ENCODE results near the gene SH3GL3. TPM values are rescaled to one million over a fixed set of nuclear protein-coding genes. Genes with fewer than 3 reads are reported as not detected.

The SH3GL3 gene
- total RNA-seq, 1 experiment from 2014 or later, result not detected

DNA sequence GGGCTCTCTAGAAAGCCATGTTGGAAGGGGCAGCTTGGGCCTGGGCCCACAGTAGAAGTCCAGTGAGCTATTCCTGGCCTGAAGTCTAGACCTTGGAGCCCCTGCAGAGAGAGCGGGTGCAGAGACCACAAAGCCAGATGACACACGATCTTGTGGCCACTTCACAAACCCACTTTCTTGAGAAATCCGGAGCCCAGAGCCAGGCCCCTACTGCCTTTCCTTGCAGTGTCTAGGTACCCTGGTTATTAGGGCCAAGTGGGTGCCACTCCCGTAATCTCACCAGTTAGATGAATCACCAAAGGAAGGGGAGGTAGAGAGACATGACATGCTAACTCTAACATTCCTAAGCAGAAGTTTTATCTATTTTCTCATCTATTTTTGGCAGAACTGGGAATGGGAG is 134.2 kb downstream of the SH3GL3 start:
- no peak overlapping the region for H3K27ac ChIP-seq (ENCODE audit: low read length)

GRCh38 chr15:83582381-83582780 is 135.2 kb downstream of the SH3GL3 start:
- Histone ChIP-seq H3K9ac (ENCODE audit: low read length) (no peak overlapping the region), H3K4me3 (ENCODE audit: low read length) (no peak overlapping the region), H4K20me1 (ENCODE audit: insufficient read depth, low read depth, low read length) (no peaks in the 10 kb centered on the region), H2AFZ (ENCODE audit: low read length) (no peak overlapping the region), H3K27ac (ENCODE audit: low read length) (no peak overlapping the region), H3K4me1 (ENCODE audit: low read length) (no peaks in the 10 kb centered on the region), H3K79me2 (ENCODE audit: low read length) (no peaks in the 10 kb centered on the region), H3K36me3 (ENCODE audit: insufficient read depth, low read length) (no peaks in the 10 kb centered on the region), H3K27me3 (ENCODE audit: low read length) (no peaks in the 10 kb centered on the region; the same call in 1 of the 2 replicates), H3K9me3 (ENCODE audit: low read length) (no peaks in the 10 kb centered on the region), H3K4me2 (ENCODE audit: low read depth, low read length, poor library complexity, severe bottlenecking) (no peak overlapping the region), H3K9me2 (replicated peaks; ENCODE audit: insufficient read depth, low read length) (0 out of 2 replicates have a peak, but pooled peaks cover 4% of the 10 kb centered on the region)
- no peak for DNase-seq

More for the DNA sequence above, 134.2 kb downstream of the SH3GL3 start:
- no peaks in the 10 kb centered on the region; the same call in 1 of the 2 replicates for H3K27me3 ChIP-seq (ENCODE audit: low read length)
- no peaks in the 10 kb centered on the region for H3K9me3 ChIP-seq (ENCODE audit: low read length)
- no peak overlapping the region for H3K9ac ChIP-seq (ENCODE audit: low read length)
- H3K4me1 ChIP-seq (ENCODE audit: low read length), result no peaks in the 10 kb centered on the region
- no peak overlapping the region for H2AFZ ChIP-seq (ENCODE audit: low read length)
- 0 out of 2 replicates have a peak, but pooled peaks cover 4% of the 10 kb centered on the region for H3K9me2 ChIP-seq (replicated peaks; ENCODE audit: insufficient read depth, low read length)
- DNase-seq, result no peak
- H3K36me3 ChIP-seq (ENCODE audit: insufficient read depth, low read length), result no peaks in the 10 kb centered on the region
- no peaks in the 10 kb centered on the region for H4K20me1 ChIP-seq (ENCODE audit: insufficient read depth, low read depth, low read length)
- no peak overlapping the region for H3K4me3 ChIP-seq (ENCODE audit: low read length)
- H3K4me2 ChIP-seq (ENCODE audit: low read depth, low read length, poor library complexity, severe bottlenecking), result no peak overlapping the region
- no peaks in the 10 kb centered on the region for H3K79me2 ChIP-seq (ENCODE audit: low read length)

- no peaks in the 10 kb centered on the region for H4K20me1 ChIP-seq (ENCODE audit: insufficient read depth, low read depth, low read length)
- H3K27me3 ChIP-seq (ENCODE audit: low read length), result no peaks in the 10 kb centered on the region; the same call in 1 of the 2 replicates
- no peak overlapping the region for H2AFZ ChIP-seq (ENCODE audit: low read length)
- no peak for DNase-seq
- no peaks in the 10 kb centered on the region for H3K4me1 ChIP-seq (ENCODE audit: low read length)
- H3K27ac ChIP-seq (ENCODE audit: low read length), result no peak overlapping the region
- H3K4me3 ChIP-seq (ENCODE audit: low read length), result no peak overlapping the region
- H3K9me3 ChIP-seq (ENCODE audit: low read length), result no peaks in the 10 kb centered on the region
- no peak overlapping the region for H3K9ac ChIP-seq (ENCODE audit: low read length)
- no peak overlapping the region for H3K4me2 ChIP-seq (ENCODE audit: low read depth, low read length, poor library complexity, severe bottlenecking)
- H3K79me2 ChIP-seq (ENCODE audit: low read length), result no peaks in the 10 kb centered on the region
- H3K9me2 ChIP-seq (replicated peaks; ENCODE audit: insufficient read depth, low read length), result 0 out of 2 replicates have a peak, but pooled peaks cover 4% of the 10 kb centered on the region
- H3K36me3 ChIP-seq (ENCODE audit: insufficient read depth, low read length), result no peaks in the 10 kb centered on the region
These were observed 138.6 kb downstream of the SH3GL3 start for GRCh38 chr15:83585601-83586335.

DNA sequence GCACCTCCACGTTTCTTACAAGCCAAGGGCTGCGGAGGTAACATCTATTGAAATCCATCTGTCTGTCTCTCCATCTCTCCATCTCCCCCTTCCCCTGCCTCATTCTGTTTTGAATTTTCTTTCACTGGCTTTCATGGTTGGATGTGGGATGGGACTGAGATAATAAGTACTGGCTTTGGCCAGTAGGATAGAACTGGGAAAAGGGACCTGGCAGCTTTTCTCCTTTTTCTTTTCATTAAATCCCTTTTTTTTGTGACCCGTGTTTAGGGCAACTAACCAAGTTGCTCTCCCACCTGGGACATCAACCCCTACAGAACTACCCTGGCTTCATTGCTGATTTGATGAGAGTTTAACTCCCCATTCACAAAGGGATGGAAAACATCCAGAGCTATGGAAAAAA is 139.9 kb downstream of the SH3GL3 start:
- Histone ChIP-seq H3K9ac (ENCODE audit: low read length) (no peak overlapping the region), H3K9me3 (ENCODE audit: low read length) (no peaks in the 10 kb centered on the region), H4K20me1 (ENCODE audit: insufficient read depth, low read depth, low read length) (no peaks in the 10 kb centered on the region), H3K4me3 (ENCODE audit: low read length) (no peak overlapping the region), H2AFZ (ENCODE audit: low read length) (no peak overlapping the region), H3K27ac (ENCODE audit: low read length) (no peak overlapping the region), H3K79me2 (ENCODE audit: low read length) (no peaks in the 10 kb centered on the region), H3K27me3 (ENCODE audit: low read length) (no peaks in the 10 kb centered on the region; the same call in 1 of the 2 replicates), H3K4me2 (ENCODE audit: low read depth, low read length, poor library complexity, severe bottlenecking) (no peak overlapping the region), H3K36me3 (ENCODE audit: insufficient read depth, low read length) (no peaks in the 10 kb centered on the region), H3K9me2 (replicated peaks; ENCODE audit: insufficient read depth, low read length) (0 out of 2 replicates have a peak, but pooled peaks cover 4% of the 10 kb centered on the region), H3K4me1 (ENCODE audit: low read length) (no peaks in the 10 kb centered on the region)
- no peak for DNase-seq

DNA sequence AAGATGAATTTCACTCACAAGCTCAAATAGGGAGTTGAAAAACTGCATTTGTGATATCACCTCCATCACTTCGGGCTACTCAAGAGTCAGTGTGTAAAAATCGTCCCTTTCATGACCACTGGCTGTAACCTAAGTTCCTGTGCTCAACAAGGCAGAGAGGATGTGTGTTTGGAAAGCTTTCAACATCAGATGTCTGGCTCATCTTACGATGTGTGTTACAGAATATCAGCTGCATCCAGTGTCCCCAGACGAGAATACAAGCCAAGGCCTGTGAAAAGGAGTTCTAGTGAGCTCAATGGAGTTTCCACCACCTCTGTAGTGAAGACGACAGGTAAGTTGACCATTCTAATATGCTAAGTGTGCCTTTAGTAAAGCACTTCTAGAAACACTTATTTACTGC is 141.3 kb downstream of the SH3GL3 start:
- no peaks in the 10 kb centered on the region for H3K36me3 ChIP-seq (ENCODE audit: insufficient read depth, low read length)
- no peaks in the 10 kb centered on the region; the same call in 1 of the 2 replicates for H3K27me3 ChIP-seq (ENCODE audit: low read length)
- H3K4me1 ChIP-seq (ENCODE audit: low read length), result no peaks in the 10 kb centered on the region
- H3K27ac ChIP-seq (ENCODE audit: low read length), result no peak overlapping the region
- no peak overlapping the region for H3K9ac ChIP-seq (ENCODE audit: low read length)
- no peaks in the 10 kb centered on the region for H3K9me2 ChIP-seq (replicated peaks; ENCODE audit: insufficient read depth, low read length)
- no peaks in the 10 kb centered on the region for H3K79me2 ChIP-seq (ENCODE audit: low read length)
- H3K4me2 ChIP-seq (ENCODE audit: low read depth, low read length, poor library complexity, severe bottlenecking), result no peak overlapping the region
- H3K4me3 ChIP-seq (ENCODE audit: low read length), result no peak overlapping the region
- H4K20me1 ChIP-seq (ENCODE audit: insufficient read depth, low read depth, low read length), result no peaks in the 10 kb centered on the region
- no peak for DNase-seq
- H2AFZ ChIP-seq (ENCODE audit: low read length), result no peak overlapping the region
- no peaks in the 10 kb centered on the region for H3K9me3 ChIP-seq (ENCODE audit: low read length)

- Histone ChIP-seq H2AFZ (ENCODE audit: low read length) (no peak overlapping the region), H3K4me2 (ENCODE audit: low read depth, low read length, poor library complexity, severe bottlenecking) (no peak overlapping the region), H3K9me2 (replicated peaks; ENCODE audit: insufficient read depth, low read length) (no peaks in the 10 kb centered on the region), H3K9me3 (ENCODE audit: low read length) (no peaks in the 10 kb centered on the region), H3K36me3 (ENCODE audit: insufficient read depth, low read length) (no peaks in the 10 kb centered on the region), H3K4me1 (ENCODE audit: low read length) (no peaks in the 10 kb centered on the region), H3K27me3 (ENCODE audit: low read length) (no peaks in the 10 kb centered on the region), H3K27ac (ENCODE audit: low read length) (no peak overlapping the region), H3K79me2 (ENCODE audit: low read length) (no peaks in the 10 kb centered on the region), H3K9ac (ENCODE audit: low read length) (no peak overlapping the region), H3K4me3 (ENCODE audit: low read length) (no peak overlapping the region), H4K20me1 (ENCODE audit: insufficient read depth, low read depth, low read length) (no peaks in the 10 kb centered on the region)
- no peak for DNase-seq
These were observed 145.4 kb downstream of the SH3GL3 start for GRCh38 chr15:83592370-83593040.

GRCh38 chr15:83595191-83595590 is 148.1 kb downstream of the SH3GL3 start:
- H2AFZ ChIP-seq (ENCODE audit: low read length), result no peak overlapping the region
- DNase-seq, result no peak
- H3K4me1 ChIP-seq (ENCODE audit: low read length), result no peaks in the 10 kb centered on the region
- no peaks in the 10 kb centered on the region for H3K36me3 ChIP-seq (ENCODE audit: insufficient read depth, low read length)
- H3K27ac ChIP-seq (ENCODE audit: low read length), result no peak overlapping the region
- no peak overlapping the region for H3K9ac ChIP-seq (ENCODE audit: low read length)
- no peaks in the 10 kb centered on the region for H3K79me2 ChIP-seq (ENCODE audit: low read length)
- no peak overlapping the region for H3K4me3 ChIP-seq (ENCODE audit: low read length)
- no peaks in the 10 kb centered on the region for H3K9me3 ChIP-seq (ENCODE audit: low read length)
- H3K9me2 ChIP-seq (replicated peaks; ENCODE audit: insufficient read depth, low read length), result no peaks in the 10 kb centered on the region
- no peaks in the 10 kb centered on the region for H4K20me1 ChIP-seq (ENCODE audit: insufficient read depth, low read depth, low read length)
- no peak overlapping the region for H3K4me2 ChIP-seq (ENCODE audit: low read depth, low read length, poor library complexity, severe bottlenecking)
- H3K27me3 ChIP-seq (ENCODE audit: low read length), result no peaks in the 10 kb centered on the region

GRCh38 chr15:83598031-83598430 is 150.9 kb downstream of the SH3GL3 start:
- Histone ChIP-seq H2AFZ (ENCODE audit: low read length) (no peak overlapping the region), H3K9me3 (ENCODE audit: low read length) (no peaks in the 10 kb centered on the region), H3K27ac (ENCODE audit: low read length) (no peak overlapping the region), H3K36me3 (ENCODE audit: insufficient read depth, low read length) (no peaks in the 10 kb centered on the region), H3K79me2 (ENCODE audit: low read length) (no peaks in the 10 kb centered on the region), H3K27me3 (ENCODE audit: low read length) (0 out of 2 replicates have a peak, but pooled peaks cover 3% of the 10 kb centered on the region), H3K4me3 (ENCODE audit: low read length) (no peak overlapping the region), H3K9me2 (replicated peaks; ENCODE audit: insufficient read depth, low read length) (no peaks in the 10 kb centered on the region), H4K20me1 (ENCODE audit: insufficient read depth, low read depth, low read length) (no peaks in the 10 kb centered on the region), H3K9ac (ENCODE audit: low read length) (no peak overlapping the region), H3K4me2 (ENCODE audit: low read depth, low read length, poor library complexity, severe bottlenecking) (no peak overlapping the region), H3K4me1 (ENCODE audit: low read length) (no peaks in the 10 kb centered on the region)
- DNase-seq, result no peak

Measured in Karpas-422 (cell line).